H9 (cell line): Measurements from ENCODE around the gene ALDH1A3. TPM values are rescaled to one million over a fixed set of nuclear protein-coding genes. Genes with fewer than 3 reads are reported as not detected.
A peak's percentile ranks its signal among the peaks of the same experiment; 100 is the strongest.

Source experiments
- DNase-seq: peaks from one replicate; pipeline ENCODE4 v3.0.0-alpha.2; 2017
- H2AFZ ChIP-seq: one replicate; pipeline ENCODE4 v1.6.1; 2013; ENCODE audit warnings: mild to moderate bottlenecking, low read length, control low read depth, moderate library complexity
- H2AK5ac ChIP-seq: 2 replicates; pipeline ENCODE4 v1.6.1; 2013; ENCODE audit warnings: low read length, control low read depth, mixed read lengths; ENCODE audit not compliant: insufficient read length
- H2BK120ac ChIP-seq: one replicate; pipeline ENCODE4 v1.6.1; 2013; ENCODE audit warnings: low read depth, mild to moderate bottlenecking, low read length, control low read depth, inconsistent platforms; ENCODE audit not compliant: poor library complexity, severe bottlenecking
- H2BK12ac ChIP-seq: 2 replicates; pipeline ENCODE4 v1.6.1; 2013; ENCODE audit warnings: low read length, control low read depth, mixed read lengths, low read depth; ENCODE audit not compliant: insufficient read length
- H2BK15ac ChIP-seq: 2 replicates; pipeline ENCODE4 v1.6.1; 2013; ENCODE audit warnings: low read depth, low read length, control low read depth
- H2BK20ac ChIP-seq: one replicate; pipeline ENCODE4 v1.6.1; 2013; ENCODE audit warnings: low read depth, mild to moderate bottlenecking, low read length, control low read depth, inconsistent platforms; ENCODE audit not compliant: poor library complexity, severe bottlenecking
- H2BK5ac ChIP-seq: 2 replicates; pipeline ENCODE4 v1.6.1; 2013; ENCODE audit warnings: low read length, control low read depth, mixed read lengths; ENCODE audit not compliant: insufficient read length
- H3K14ac ChIP-seq: 2 replicates; pipeline ENCODE4 v1.6.1; 2013; ENCODE audit warnings: low read length, control low read depth; ENCODE audit not compliant: insufficient read depth
- H3K18ac ChIP-seq: 2 replicates; pipeline ENCODE4 v1.6.1; 2013; ENCODE audit warnings: low read depth, mild to moderate bottlenecking, mixed read lengths, low read length, control low read depth; ENCODE audit not compliant: insufficient read length
- H3K23ac ChIP-seq: 2 replicates; pipeline ENCODE4 v1.6.1; 2013; ENCODE audit warnings: low read length, control low read depth, mixed read lengths, low read depth; ENCODE audit not compliant: insufficient read length
- H3K23me2 ChIP-seq: 2 replicates; pipeline ENCODE4 v1.6.1; 2013; ENCODE audit warnings: low read depth, mild to moderate bottlenecking, mixed read lengths, low read length, control low read depth; ENCODE audit not compliant: insufficient read length, poor library complexity, severe bottlenecking
- H3K27ac ChIP-seq: 2 replicates; pipeline ENCODE4 v1.5.1; 2013; ENCODE audit warnings: low read length, control low read depth, mixed read lengths, low read depth; ENCODE audit not compliant: insufficient read length
- H3K27me3 ChIP-seq: 2 replicates; pipeline ENCODE4 v1.6.1; 2013; ENCODE audit warnings: low read length, control low read depth, inconsistent platforms; ENCODE audit not compliant: insufficient read depth
- H3K4ac ChIP-seq: 2 replicates; pipeline ENCODE4 v1.6.1; 2013; ENCODE audit warnings: low read depth, mild to moderate bottlenecking, control low read depth, inconsistent platforms, low read length, moderate library complexity
- H3K4me1 ChIP-seq: 2 replicates; pipeline ENCODE4 v1.6.1; 2013; ENCODE audit warnings: low read length, control low read depth, inconsistent platforms; ENCODE audit not compliant: insufficient read depth
- H3K4me2 ChIP-seq: 2 replicates; pipeline ENCODE4 v1.6.1; 2013; ENCODE audit warnings: low read length, control low read depth, mixed read lengths; ENCODE audit not compliant: insufficient read length, insufficient read depth
- H3K56ac ChIP-seq: 2 replicates; pipeline ENCODE4 v1.6.1; 2013; ENCODE audit warnings: low read depth, mild to moderate bottlenecking, mixed read lengths, low read length, control low read depth; ENCODE audit not compliant: insufficient read length
- H3K79me1 ChIP-seq: 2 replicates; pipeline ENCODE4 v1.6.1; 2013; ENCODE audit warnings: low read depth, mild to moderate bottlenecking, moderate library complexity, low read length, control low read depth, inconsistent platforms; ENCODE audit not compliant: insufficient read depth, poor library complexity, severe bottlenecking
- H3K79me2 ChIP-seq: 2 replicates; pipeline ENCODE4 v1.6.1; 2013; ENCODE audit warnings: low read length, control low read depth, inconsistent platforms; ENCODE audit not compliant: insufficient read depth
- H3K9ac ChIP-seq: 2 replicates; pipeline ENCODE4 v1.6.1; 2013; ENCODE audit warnings: low read length, control low read depth, mixed read lengths; ENCODE audit not compliant: insufficient read length; ENCODE audit errors: extremely low read depth
- H3K9me3 ChIP-seq: one replicate; pipeline ENCODE4 v1.6.1; 2013; ENCODE audit warnings: low read depth, low read length, inconsistent platforms; ENCODE audit not compliant: control insufficient read depth
- H3T11ph ChIP-seq: one replicate; pipeline ENCODE4 v1.6.1; 2013; ENCODE audit warnings: mild to moderate bottlenecking, low read length, control low read depth, inconsistent platforms
- H4K20me1 ChIP-seq: one replicate; pipeline ENCODE4 v1.6.1; 2013; ENCODE audit not compliant: control insufficient read depth, insufficient read length, insufficient read depth
- H4K5ac ChIP-seq: 2 replicates; pipeline ENCODE4 v1.6.1; 2013; ENCODE audit warnings: low read depth, mild to moderate bottlenecking, mixed read lengths, low read length, control low read depth; ENCODE audit not compliant: insufficient read length
- H4K8ac ChIP-seq: replicated peaks from 2 replicates; pipeline ENCODE4 v1.6.1; 2013; ENCODE audit warnings: low read length, control low read depth, mixed read lengths, low read depth; ENCODE audit not compliant: insufficient read length
- H4K91ac ChIP-seq: 2 replicates; pipeline ENCODE4 v1.6.1; 2013; ENCODE audit warnings: low read depth, mild to moderate bottlenecking, moderate library complexity, mixed read lengths, low read length, control low read depth; ENCODE audit not compliant: insufficient read length
- H3K27ac Mint-ChIP-seq, 3 experiments: 2 replicates in 2 of 3; 3 replicates in 1 of 3; pipeline ENCODE4 v1.8.0; 2020 to 2021; ENCODE audit warnings: mixed read lengths in 3 of 3, mild to moderate bottlenecking in 1 of 3, moderate library complexity in 1 of 3
- H3K27me3 Mint-ChIP-seq: 2 replicates; pipeline ENCODE4 v1.8.0; 2021; ENCODE audit warnings: low read depth, mild to moderate bottlenecking, moderate library complexity, mixed read lengths
- H3K36me3 Mint-ChIP-seq, 3 experiments: 2 replicates in 2 of 3; 3 replicates in 1 of 3; pipeline ENCODE4 v1.8.0; 2020 to 2021; ENCODE audit warnings: low read depth in 3 of 3, mixed read lengths in 3 of 3; ENCODE audit not compliant: insufficient read depth in 1 of 3
- H3K4me1 Mint-ChIP-seq, 2 experiments: 2 replicates each; pipeline ENCODE4 v1.8.0; 2020; ENCODE audit warnings: mixed read lengths in 2 of 2
- H3K4me3 Mint-ChIP-seq, 2 experiments: 2 replicates in 1 of 2; 3 replicates in 1 of 2; pipeline ENCODE4 v1.8.0; 2020 to 2021; ENCODE audit warnings: mild to moderate bottlenecking in 2 of 2, mixed read lengths in 2 of 2, moderate library complexity in 1 of 2
- H3K9me3 Mint-ChIP-seq, 2 experiments: 2 replicates in 1 of 2; 3 replicates in 1 of 2; pipeline ENCODE4 v1.8.0; 2020; ENCODE audit warnings: mild to moderate bottlenecking in 2 of 2, mixed read lengths in 2 of 2, moderate library complexity in 1 of 2
- WGBS: extraction: QIAGEN DNeasy Blood & Tissue Kit; methylation state at CpG from one replicate; pipeline ENCODE4 v1.1.7; 2013; ENCODE audit warnings: missing lambda C conversion rate, low lambda C conversion rate, mixed read lengths; ENCODE audit not compliant: insufficient read length; ENCODE audit errors: extremely low coverage; 5-methylcytosine and 5-hydroxymethylcytosine counted together
- total RNA-seq: library from RNA; stranded (reverse); gene quantifications from 2 replicates; pipeline ENCODE4 v1.2.1, GENCODE V29; 2021
- TF ChIP-seq, protein P1 (sequence below): fragments of 200-600 bp; sonication (generic); conservative IDR thresholded peaks from 3 replicates; pipeline ENCODE4 v1.8.0; 2021; ENCODE audit warnings: antibody characterized with exemption, mild to moderate bottlenecking

Gene ALDH1A3
- total RNA-seq, 1 experiment from 2014 or later = 9.2 TPM

DNA sequence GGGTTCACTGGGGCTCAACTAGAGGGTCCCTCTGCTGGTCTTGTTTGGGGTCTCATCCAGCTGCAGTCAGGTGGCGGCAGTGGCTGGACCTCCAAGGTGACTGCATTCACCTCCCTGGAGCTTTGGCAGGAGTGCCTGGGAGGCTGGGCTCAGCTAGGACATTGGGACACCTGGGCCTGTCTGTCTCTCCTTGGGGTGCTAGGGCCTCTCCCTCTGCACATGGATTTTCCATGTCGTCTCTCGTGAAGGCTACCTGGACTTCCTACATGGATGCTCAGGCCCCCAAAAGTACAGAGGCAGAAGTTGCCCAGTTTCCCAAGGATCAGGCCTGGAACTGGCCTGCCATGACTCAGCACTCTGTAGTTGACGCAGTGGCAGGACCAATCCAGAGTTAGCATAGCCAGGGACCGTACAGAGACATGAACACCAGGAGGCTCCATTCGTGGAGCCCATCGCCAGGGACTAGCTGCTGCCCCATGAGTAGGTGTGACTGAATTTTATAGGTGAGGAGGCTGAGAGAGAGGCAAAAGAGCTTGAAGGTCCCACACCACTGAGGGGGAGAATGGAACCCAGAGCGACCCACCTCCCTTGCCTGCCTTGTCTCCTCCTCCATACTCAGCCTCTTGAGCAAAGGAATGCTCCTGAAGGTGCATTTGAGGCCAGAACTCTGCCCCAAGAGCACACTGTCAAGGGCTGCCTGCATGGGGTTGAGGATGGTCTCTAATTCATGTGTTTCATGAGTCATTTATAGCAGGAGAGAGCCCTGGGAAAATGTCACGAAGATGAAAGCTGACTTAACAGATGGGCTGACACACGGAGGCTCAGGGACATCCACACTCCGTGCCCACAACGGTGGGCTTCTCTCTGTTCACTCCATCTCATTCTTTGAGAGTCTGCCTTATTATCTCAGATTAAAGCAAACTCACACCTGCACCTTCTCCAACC lies 13.0 kb upstream of the ALDH1A3 start:
- Histone ChIP-seq H3K56ac (no peak overlapping the region), H2BK120ac (no peak overlapping the region), H3K23ac (no peak overlapping the region), H2BK5ac (no peak overlapping the region), H3K4ac (no peak overlapping the region), H2AFZ (no peak overlapping the region), H3K9me3 (no peaks in the 10 kb centered on the region), H3K9ac (no peak overlapping the region), H2BK15ac (no peak overlapping the region), H4K91ac (no peak overlapping the region), H4K20me1 (no peaks in the 10 kb centered on the region), H3K27ac (no peak overlapping the region), H3K18ac (no peak overlapping the region), H2AK5ac (no peak overlapping the region), H3K4me2 (no peak overlapping the region), H3K79me1 (no peaks in the 10 kb centered on the region), H3K27me3 (no peaks in the 10 kb centered on the region; the same call in 1 of the 2 replicates), H3T11ph (no peak overlapping the region), H3K79me2 (no peaks in the 10 kb centered on the region), H2BK12ac (no peak overlapping the region), H4K8ac (no peak overlapping the region), H3K4me1 (no peaks in the 10 kb centered on the region), H3K14ac (no peak overlapping the region; the same call in 1 of the 2 replicates), H4K5ac (no peak overlapping the region), H3K23me2 (no peaks in the 10 kb centered on the region), H2BK20ac (no peak overlapping the region)
- TF ChIP-seq, protein P1, sequence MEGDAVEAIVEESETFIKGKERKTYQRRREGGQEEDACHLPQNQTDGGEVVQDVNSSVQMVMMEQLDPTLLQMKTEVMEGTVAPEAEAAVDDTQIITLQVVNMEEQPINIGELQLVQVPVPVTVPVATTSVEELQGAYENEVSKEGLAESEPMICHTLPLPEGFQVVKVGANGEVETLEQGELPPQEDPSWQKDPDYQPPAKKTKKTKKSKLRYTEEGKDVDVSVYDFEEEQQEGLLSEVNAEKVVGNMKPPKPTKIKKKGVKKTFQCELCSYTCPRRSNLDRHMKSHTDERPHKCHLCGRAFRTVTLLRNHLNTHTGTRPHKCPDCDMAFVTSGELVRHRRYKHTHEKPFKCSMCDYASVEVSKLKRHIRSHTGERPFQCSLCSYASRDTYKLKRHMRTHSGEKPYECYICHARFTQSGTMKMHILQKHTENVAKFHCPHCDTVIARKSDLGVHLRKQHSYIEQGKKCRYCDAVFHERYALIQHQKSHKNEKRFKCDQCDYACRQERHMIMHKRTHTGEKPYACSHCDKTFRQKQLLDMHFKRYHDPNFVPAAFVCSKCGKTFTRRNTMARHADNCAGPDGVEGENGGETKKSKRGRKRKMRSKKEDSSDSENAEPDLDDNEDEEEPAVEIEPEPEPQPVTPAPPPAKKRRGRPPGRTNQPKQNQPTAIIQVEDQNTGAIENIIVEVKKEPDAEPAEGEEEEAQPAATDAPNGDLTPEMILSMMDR = no peak
- H3K27me3 Mint-ChIP-seq = peaks cover 24% of the 10 kb centered on the region
- H3K9me3 Mint-ChIP-seq = no peaks in the 10 kb centered on the region
- DNase-seq = no peak
- peak overlapping the region in 1 of 3 experiments; percentile 70; a peak in 1 of 7 replicates for H3K27ac Mint-ChIP-seq
- H3K4me3 Mint-ChIP-seq = no peak overlapping the region
- no CpG with 5 or more reads among the region's 12 CpGs for WGBS
- no peaks in the 10 kb centered on the region for H3K36me3 Mint-ChIP-seq
- peaks cover under 1 to 13% of the 10 kb centered on the region in 2 experiments for H3K4me1 Mint-ChIP-seq
